Common myeloid progenitor, CD34-positive (primary cell): ENCODE results near the gene SPEF2.
A peak's percentile ranks its signal among the peaks of the same experiment; 100 is the strongest.

Experiments
- CTCF ChIA-PET: fragments of 350-600 bp; sonication (Branson Sonifier 250); formaldehyde crosslinking; loops from one replicate; lab custom pipeline; 2021; ENCODE audit warnings: antibody characterized with exemption; lab: Charles Lee
- POLR2A ChIA-PET: fragments of 350-600 bp; sonication (Branson Sonifier 250); formaldehyde crosslinking; loops from one replicate; lab custom pipeline; 2021; ENCODE audit warnings: antibody characterized with exemption; lab: Charles Lee
- DNase-seq, 3 donors: peaks; one replicate each; pipeline versions ENCODE4 v3.0.0 to v3.0.0-alpha.2; 2013
- H3K27ac ChIP-seq, 2 experiments: 1 replicate in 1 of 2; 2 replicates in 1 of 2; pipeline ENCODE4 v1.7.0; 2013; ENCODE audit warnings: inconsistent platforms in 2 of 2, low read length in 2 of 2, mild to moderate bottlenecking in 2 of 2, low read depth in 1 of 2, moderate library complexity in 1 of 2; ENCODE audit not compliant: severe bottlenecking in 2 of 2, insufficient read depth in 1 of 2, poor library complexity in 1 of 2
- H3K27me3 ChIP-seq, 5 experiments: replicated peaks in 2 of 5; 1 replicate in 3 of 5; 2 replicates in 2 of 5; pipeline versions ENCODE4 v1.6.1 to v1.7.0; 2013; ENCODE audit warnings: low read length in 4 of 5, mild to moderate bottlenecking in 2 of 5, moderate library complexity in 2 of 5, inconsistent platforms in 1 of 5; ENCODE audit not compliant: insufficient read depth in 5 of 5, control insufficient read depth in 4 of 5
- H3K36me3 ChIP-seq, 4 experiments: 1 replicate in 2 of 4; 2 replicates in 2 of 4; pipeline versions ENCODE4 v1.6.1 to v1.7.0; 2013; ENCODE audit warnings: low read length in 3 of 4, control low read depth in 1 of 4, mild to moderate bottlenecking in 1 of 4; ENCODE audit not compliant: control insufficient read depth in 4 of 4, insufficient read depth in 4 of 4
- H3K4me1 ChIP-seq, 4 experiments: 1 replicate in 3 of 4; 2 replicates in 1 of 4; pipeline versions ENCODE4 v1.6.1 to v1.7.1; 2013; ENCODE audit warnings: low read length in 3 of 4, mild to moderate bottlenecking in 3 of 4, control low read depth in 1 of 4, inconsistent platforms in 1 of 4, moderate library complexity in 1 of 4; ENCODE audit not compliant: control insufficient read depth in 4 of 4, insufficient read depth in 4 of 4; ENCODE audit errors: control extremely low read depth in 1 of 4
- H3K4me3 ChIP-seq, 7 experiments: 1 replicate in 4 of 7; 2 replicates in 3 of 7; pipeline versions ENCODE4 v1.5.1 to v1.7.0; 2013; ENCODE audit warnings: mild to moderate bottlenecking in 7 of 7, low read length in 6 of 7, moderate library complexity in 6 of 7, inconsistent platforms in 2 of 7, low read depth in 2 of 7, control low read depth in 1 of 7; ENCODE audit not compliant: insufficient read depth in 4 of 7, control insufficient read depth in 1 of 7; ENCODE audit errors: extremely low read depth in 1 of 7
- H3K9me3 ChIP-seq, 5 experiments: 1 replicate in 4 of 5; 2 replicates in 1 of 5; pipeline versions ENCODE4 v1.6.1 to v1.7.1; 2013; ENCODE audit warnings: low read length in 4 of 5, mild to moderate bottlenecking in 2 of 5, inconsistent platforms in 1 of 5, low read depth in 1 of 5, moderate library complexity in 1 of 5; ENCODE audit not compliant: control insufficient read depth in 4 of 5, insufficient read depth in 2 of 5; ENCODE audit errors: control extremely low read depth in 1 of 5
- WGBS: methylation state at CpG from one replicate; pipeline ENCODE4 v1.1.5; 2013; ENCODE audit not compliant: insufficient coverage; 5-methylcytosine and 5-hydroxymethylcytosine counted together

SPEF2 gene

DNA sequence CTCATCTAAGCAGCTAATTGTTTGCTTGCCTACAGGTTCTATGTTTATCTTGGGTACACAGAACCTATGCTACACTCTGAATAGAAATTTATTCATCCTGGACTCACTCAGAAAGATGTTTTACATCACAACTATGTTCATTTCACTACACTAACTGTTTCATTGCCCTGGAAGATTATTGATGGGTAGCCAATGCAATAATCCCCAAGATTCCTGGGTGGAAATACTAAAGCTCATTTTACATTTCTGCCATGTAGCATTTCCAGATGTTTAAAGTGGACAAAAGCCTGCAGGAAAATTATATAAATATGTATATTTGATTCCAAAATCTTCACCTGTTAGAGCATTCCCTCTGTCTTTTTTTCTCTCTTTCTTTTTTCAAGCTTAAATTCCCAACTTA, 187.2 kb downstream of the SPEF2 start:
- ChIA-PET CTCF (interaction anchor here (2.6 kb wide), 1 partner anchor 27 kb away, joined by 10 read pairs; no protein-coding TSS in a partner anchor), POLR2A (no interaction called here)
- no peaks in the 10 kb centered on the region for H3K9me3 ChIP-seq
- no peaks in the 10 kb centered on the region for H3K36me3 ChIP-seq
- no peak for DNase-seq
- H3K27ac ChIP-seq: no peak overlapping the region
- peaks cover 0 to 8% (median 5%) of the 10 kb centered on the region in 4 experiments for H3K4me1 ChIP-seq
- no peaks in the 10 kb centered on the region for H3K27me3 ChIP-seq
- H3K4me3 ChIP-seq: no peak overlapping the region

DNA sequence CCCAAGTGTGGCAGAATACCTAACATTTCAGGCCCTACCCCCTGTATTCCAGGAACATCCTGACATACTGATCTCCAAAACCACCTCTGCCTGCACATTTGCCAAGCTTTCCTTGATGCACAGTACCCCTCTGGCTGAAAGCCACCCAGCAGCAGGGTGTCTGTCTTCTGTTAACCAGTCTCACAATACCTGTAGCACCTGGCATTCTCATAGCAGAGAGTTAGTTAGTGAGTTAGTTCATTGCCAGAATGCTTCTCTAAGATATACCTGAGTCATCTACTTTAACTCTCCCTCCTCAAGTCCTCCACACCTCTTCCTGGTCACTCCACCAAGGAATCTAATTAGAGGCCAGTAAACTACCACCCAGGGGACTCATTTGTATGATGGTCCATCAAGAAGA, 192.9 kb downstream of the SPEF2 start:
- H3K27ac ChIP-seq: no peak overlapping the region
- no peaks in the 10 kb centered on the region for H3K27me3 ChIP-seq
- H3K4me1 ChIP-seq: no peaks in the 10 kb centered on the region
- CTCF ChIA-PET: interaction anchor here (1.3 to 2.0 kb wide), 2 partner anchors 12 to 32 kb away, joined by 5 read pairs; no protein-coding TSS in a partner anchor
- no peak overlapping the region for H3K4me3 ChIP-seq
- POLR2A ChIA-PET: no interaction called here
- DNase-seq: no peak
- no peaks in the 10 kb centered on the region for H3K36me3 ChIP-seq
- no peaks in the 10 kb centered on the region for H3K9me3 ChIP-seq

DNA sequence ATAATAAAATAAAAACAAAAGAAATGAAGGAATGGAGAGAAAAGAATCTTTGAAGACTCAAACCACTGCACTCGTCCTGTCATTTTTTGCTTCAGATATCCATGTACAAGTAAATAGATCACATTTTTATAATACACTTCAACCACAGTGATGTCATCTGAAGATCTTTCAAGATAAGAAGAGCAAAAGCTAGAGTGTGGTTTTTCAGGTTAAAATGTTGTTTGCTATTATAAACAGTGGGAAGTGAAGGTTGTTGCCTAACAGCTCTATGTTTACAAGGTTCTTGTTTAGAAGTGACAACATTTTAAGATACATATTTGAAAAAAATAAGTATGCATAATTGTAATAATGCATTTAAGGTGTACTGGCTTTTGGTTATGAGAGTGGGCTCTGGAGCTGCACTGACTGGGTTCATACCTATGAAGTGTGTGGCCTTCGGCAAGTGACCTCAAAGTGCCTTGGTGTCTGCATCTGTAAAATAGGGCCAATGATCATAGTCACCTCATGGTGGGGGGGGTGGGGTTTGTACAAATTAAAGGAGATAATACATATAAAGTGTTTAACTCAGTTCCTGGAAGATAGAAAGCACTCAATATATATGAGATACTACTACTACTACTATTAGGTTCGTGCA, 193.6 kb downstream of the SPEF2 start:
- no peak overlapping the region for H3K4me3 ChIP-seq
- no peak overlapping the region for H3K27ac ChIP-seq
- no peaks in the 10 kb centered on the region for H3K27me3 ChIP-seq
- CTCF ChIA-PET: interaction anchor here (1.2 to 2.0 kb wide), 3 partner anchors 11 to 160 kb away, joined by 4 to 5 read pairs (median 5); no protein-coding TSS in a partner anchor
- H3K4me1 ChIP-seq: no peaks in the 10 kb centered on the region
- no peaks in the 10 kb centered on the region for H3K36me3 ChIP-seq
- WGBS: 100% methylated on average over 1 of the region's 3 CpGs
- peak; percentile 24 to 71 (median 62) for DNase-seq
- POLR2A ChIA-PET: no interaction called here
- no peaks in the 10 kb centered on the region for H3K9me3 ChIP-seq

DNA sequence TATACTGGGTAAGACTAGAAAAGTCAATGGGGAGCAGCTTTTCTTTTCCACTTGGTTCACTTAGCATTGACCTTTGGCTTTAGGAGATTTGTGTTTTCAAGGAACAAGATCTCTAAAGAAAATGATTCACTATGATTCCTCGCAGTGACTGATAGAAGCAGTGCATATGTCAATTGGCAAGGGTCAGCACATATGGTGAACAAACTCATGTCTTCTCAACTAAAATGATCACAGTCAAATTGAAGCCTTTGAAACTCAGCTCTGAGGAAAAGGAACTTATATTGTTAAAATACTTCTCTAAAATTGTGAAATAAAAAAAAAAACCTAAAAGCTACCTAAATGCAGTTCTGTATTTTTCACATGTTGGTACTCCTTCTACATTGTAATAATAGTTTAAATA, 195.9 kb downstream of the SPEF2 start:
- Histone ChIP-seq H3K4me3 (no peak overlapping the region), H3K9me3 (no peaks in the 10 kb centered on the region), H3K4me1 (no peaks in the 10 kb centered on the region), H3K27ac (no peak overlapping the region), H3K36me3 (no peaks in the 10 kb centered on the region), H3K27me3 (no peaks in the 10 kb centered on the region)
- ChIA-PET CTCF (interaction anchor here (0.7 to 2.1 kb wide), 4 partner anchors 9 to 113 kb away, joined by 3 to 12 read pairs (median 3); no protein-coding TSS in a partner anchor), POLR2A (no interaction called here)
- no peak for DNase-seq
- no CpG with 5 or more reads among the region's 1 CpG for WGBS

DNA sequence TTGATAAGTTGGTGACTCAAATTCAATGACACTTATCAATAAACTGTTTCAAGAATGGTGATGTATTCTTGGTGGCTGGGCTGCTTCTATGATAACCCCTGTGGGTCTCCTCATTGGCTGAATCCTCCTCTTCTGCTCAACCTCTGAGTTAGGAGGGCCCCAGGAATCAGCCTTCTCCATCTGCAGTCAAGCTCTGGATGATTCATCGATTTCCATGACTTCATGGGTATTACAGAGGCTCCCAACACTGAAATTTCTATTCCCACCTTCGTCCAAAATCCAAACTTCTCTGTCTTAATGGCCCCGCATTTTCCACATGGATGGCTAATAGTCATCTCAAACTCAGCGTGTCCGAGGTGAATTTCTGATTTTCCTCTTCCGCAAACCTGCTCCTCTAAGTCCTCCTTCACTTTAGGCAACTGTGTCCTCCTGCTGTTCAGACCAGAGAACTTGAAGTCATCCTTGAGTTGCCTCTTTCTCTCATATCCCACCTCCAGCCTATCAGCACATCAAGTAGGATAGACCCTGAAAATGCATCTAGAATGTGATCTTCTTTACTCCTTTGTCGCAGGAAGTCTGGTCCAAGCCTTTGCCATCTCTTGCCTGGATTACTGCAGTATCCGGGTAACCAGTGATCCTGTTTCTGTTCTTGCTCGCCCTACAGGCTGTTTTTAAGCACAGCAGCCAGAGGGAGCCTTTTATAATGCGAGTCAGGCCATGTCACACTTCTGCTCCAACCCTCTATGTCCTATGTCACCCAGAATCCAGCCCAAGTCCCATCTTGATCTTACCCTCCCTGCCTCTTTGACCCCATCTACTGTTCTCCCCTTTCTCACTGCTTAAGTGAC, 197.7 kb downstream of the SPEF2 start:
- POLR2A ChIA-PET: no interaction called here
- WGBS: 97% methylated on average over 9 of the region's 10 CpGs
- DNase-seq: peak; percentile 32 to 49 (median 40)
- Histone ChIP-seq H3K4me1 (peaks cover 0 to 10% (median under 1%) of the 10 kb centered on the region in 4 experiments), H3K4me3 (no peak overlapping the region), H3K27ac (no peak overlapping the region), H3K36me3 (no peaks in the 10 kb centered on the region), H3K27me3 (no peaks in the 10 kb centered on the region), H3K9me3 (no peaks in the 10 kb centered on the region)
- CTCF ChIA-PET: no interaction called here

DNA sequence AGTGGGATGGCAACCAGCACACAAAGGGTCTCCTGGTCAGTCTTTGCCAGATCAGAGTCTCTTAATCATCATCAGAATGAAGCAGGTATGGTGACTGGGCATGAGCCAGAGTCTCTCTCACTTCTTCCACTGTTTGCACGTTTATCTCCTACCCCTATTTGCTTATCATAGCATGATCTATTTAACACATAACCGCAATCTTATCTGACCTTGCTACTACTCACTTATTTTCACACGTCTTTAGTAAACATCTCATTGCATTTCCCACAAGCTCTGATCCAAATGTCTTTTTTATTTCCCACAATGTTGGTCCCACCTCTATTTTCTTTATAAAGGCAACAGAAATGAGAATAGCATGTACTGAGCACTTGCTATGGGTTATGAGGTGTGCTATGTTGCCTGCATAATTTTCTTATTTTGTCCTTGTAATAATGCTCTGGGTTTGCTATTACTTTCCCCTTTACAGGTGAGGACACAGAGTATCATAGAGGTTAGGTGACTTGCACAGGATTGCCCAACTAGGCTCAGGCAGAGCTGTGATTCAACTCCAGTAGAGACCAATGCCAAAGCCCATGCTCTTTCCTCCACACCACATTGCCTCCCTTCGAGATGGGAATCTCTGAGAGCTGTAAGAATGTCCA, 199.3 kb downstream of the SPEF2 start:
- POLR2A ChIA-PET: no interaction called here
- no peak overlapping the region for H3K27ac ChIP-seq
- H3K36me3 ChIP-seq: no peaks in the 10 kb centered on the region
- H3K9me3 ChIP-seq: no peaks in the 10 kb centered on the region
- CTCF ChIA-PET: no interaction called here
- no peak for DNase-seq
- WGBS: 78% methylated on average over 3 of the region's 4 CpGs
- no peaks in the 10 kb centered on the region for H3K27me3 ChIP-seq
- peaks cover 0 to 23% (median 6%) of the 10 kb centered on the region in 4 experiments for H3K4me1 ChIP-seq
- no peak overlapping the region for H3K4me3 ChIP-seq
